NCI-H748 (cell line): ENCODE results near the gene AGAP1.

Experiments used
- DNase-seq: peaks from one replicate; lab custom pipeline; 2025; ENCODE audit not compliant: unreplicated experiment; lab: John Stamatoyannopoulos, UW

The AGAP1 gene

DNA sequence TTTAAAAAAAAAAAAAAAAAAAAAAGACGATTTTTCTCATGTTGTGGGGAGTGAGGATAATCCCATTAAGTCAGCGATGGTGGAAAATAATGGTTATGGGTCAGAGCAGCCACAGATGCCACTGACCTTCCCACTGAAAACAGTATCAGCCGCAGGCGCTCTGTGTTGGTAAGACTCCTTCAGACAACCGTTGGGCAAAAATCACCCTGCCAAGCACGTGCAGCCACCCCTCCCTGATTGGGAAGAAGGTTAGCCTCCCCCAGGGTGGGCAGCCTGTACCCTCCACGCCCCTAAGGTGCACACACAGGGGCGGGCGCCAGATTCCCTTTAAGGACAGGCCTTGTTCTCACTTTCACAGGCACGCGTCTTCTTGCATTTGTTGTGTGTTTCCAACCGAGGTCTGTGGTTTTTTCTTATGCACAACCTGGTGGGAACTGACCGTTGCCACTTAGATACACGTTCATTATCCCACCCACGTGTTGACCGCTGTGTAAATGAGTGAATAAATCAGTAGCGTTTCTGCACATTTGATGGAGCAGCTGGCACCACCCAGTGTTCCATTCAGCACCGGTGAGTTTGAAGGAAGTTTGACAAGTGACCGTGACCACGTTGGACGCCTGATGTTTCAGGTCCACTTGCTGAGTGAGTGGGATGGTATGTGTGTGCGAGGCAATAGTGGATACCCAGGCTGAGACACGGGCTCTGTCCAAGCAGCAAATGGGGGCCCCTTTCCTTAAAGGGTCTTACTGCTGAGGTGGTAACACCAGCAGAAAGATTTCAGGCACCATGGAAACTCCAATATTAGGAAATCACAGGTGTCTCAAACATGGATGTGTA is 476.6 kb downstream of the AGAP1 start:
- no peak for DNase-seq

- no peak for DNase-seq
Observed at GRCh38 chr2:235976516-235976915, 482.7 kb downstream of the AGAP1 start.

DNA sequence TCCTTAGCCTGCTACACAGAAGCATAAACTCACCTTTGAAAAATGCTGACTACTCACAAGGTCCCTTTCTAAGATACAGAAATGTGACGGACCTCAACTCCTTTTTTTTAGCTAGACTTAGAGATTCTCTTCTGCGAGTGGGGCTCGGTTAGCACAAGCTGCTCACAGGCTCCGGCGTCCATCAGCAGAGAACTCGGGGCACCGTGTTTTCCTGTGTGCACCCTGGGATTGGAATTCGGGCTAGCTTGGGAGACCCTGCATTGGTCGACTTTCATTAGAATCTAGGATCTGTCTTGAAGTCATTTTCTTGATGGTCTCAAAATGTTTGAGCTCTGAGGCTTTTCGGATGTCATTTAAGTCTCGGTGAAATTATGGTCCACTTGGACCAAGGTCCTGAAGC is 483.1 kb downstream of the AGAP1 start:
- no peak for DNase-seq

DNA sequence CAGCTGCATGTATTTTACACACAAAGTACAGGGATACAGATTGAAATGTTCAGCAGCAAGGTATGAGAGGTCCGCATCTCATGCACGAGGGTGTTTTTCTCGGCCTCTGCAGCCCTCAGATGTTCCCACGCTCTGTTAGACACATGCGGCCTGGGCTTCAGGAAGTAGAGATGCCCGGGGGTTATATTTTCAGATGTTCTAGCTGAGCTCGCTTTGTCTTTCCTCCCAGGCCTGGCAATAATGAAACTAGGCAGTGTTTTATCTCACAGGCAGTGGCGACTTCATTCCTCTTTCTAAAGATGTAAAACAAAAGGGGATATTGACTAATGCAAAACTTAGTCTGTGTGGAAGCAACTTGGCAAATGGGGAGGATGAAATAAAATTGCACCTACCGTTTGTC is 483.6 kb downstream of the AGAP1 start:
- no peak for DNase-seq

GRCh38 chr2:235978022-235978421 is 484.2 kb downstream of the AGAP1 start:
- no peak for DNase-seq

DNA sequence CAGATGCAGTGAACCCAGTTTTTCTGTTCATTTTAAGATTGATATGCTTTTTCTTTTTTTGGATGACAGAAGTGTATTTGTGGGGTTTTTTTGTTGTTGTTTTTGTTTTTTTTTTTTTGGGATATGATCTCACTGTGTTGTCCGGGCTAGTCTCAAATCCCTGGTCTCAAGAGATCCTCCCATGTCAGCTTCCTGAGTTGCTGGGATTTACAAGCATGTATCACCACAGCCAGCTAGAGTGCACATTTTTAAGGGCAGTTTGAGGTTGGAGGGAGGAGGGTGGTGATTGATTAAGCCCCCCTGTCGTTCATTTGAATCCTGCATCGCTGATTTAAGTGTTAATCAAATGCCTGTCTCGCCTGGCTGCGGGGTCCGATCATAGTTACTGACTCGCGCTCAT is 485.2 kb downstream of the AGAP1 start:
- no peak for DNase-seq

DNA sequence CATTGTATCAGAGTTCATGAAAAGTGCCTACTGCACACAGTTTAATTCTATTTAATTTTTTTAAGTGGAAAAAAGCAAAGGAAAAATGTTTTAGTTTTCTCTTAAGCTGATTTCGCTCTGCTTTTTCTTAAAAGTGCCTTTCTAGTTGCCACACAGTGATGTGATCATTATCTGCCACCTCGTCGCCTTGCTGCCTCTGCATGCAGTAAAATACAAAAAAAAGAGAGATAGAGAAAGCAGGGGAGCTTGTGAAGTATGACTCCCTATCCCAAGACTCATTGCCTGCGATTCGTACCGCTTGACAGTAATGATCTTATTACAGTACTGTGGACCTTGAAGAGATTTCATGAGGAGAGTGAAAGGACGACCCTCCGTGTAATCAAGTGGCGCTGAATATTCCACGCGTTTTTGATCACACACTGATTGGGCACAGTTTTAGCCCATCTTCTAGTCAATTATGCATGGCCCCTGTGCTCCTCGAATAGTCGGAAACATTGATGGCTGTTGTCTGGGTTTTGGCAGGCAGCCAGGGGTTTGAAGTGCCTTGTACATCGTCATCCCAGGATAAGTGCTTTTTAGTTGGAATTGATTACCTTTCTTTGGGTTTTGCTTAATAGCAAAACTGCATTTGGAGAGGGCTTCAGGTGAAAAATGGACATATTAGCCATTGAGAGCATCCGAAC is 486.1 kb downstream of the AGAP1 start:
- DNase-seq, result peak; percentile 94

DNA sequence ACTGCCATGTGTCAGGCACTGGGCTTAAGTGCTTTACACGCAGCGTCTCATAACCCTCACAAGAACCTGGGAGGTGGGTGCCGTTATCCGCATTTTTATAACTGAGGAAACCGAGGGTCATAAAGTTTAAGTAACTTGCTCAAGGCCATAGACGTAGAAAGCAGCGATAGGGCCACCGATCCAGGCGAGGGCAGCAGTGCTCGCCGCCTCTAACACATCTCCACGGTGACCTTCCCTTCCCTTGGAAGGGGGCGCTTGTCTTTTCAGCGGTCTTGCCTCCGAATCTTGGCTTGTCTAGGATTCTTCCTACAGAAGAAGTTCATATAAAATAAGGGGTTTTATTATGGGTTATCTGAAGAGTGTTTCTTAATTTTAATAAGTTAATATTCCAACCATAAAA is 487.8 kb downstream of the AGAP1 start:
- no peak for DNase-seq

- DNase-seq, result no peak
Observed at GRCh38 chr2:235983016-235983415, 489.2 kb downstream of the AGAP1 start.

GRCh38 chr2:235984552-235984951 is 490.7 kb downstream of the AGAP1 start:
- DNase-seq, result no peak

DNA sequence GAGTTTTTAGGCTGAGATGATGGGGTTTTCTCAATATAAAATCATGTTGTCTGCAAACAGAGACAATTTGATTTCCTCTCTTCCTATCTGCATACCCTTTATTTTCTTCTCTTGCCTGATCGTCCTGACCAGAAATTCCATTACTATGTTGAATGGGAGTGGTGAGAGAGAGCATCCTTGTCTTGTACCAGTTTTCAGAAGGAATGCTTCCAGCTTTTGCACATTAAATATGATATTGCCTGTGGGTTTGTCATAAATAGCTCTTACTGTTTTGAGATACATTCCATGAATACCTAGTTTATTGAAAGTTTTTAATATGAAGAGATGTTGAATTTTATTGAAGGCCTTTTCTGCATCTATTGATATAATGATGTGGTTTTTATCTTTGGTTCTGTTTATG is 492.5 kb downstream of the AGAP1 start:
- DNase-seq, result no peak

GRCh38 chr2:235988271-235989015 is 494.6 kb downstream of the AGAP1 start:
- no peak for DNase-seq

- no peak for DNase-seq
Observed at GRCh38 chr2:235989591-235989990, 495.7 kb downstream of the AGAP1 start.

DNA sequence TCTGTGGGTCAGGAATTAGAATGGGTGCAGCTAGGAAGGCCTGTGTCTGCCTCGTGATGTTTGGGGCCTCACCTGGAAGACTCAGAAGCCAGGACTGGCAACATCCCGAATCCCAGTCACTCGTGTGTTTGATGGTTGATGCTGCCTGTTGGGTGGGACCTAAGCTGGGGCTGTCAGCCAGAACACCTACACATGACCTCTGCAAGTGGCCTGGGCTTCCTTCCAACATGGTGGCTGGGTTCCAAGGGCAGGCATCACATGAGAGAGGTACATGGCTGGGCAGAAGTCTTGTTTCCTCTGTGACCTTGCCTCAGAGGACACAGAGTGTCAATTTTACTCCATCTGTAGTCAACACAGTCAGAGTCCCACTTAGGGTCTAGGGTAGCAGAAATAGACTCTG is 496.5 kb downstream of the AGAP1 start:
- DNase-seq, result no peak

- no peak for DNase-seq
Observed at GRCh38 chr2:235992024-235992423, 498.2 kb downstream of the AGAP1 start.

DNA sequence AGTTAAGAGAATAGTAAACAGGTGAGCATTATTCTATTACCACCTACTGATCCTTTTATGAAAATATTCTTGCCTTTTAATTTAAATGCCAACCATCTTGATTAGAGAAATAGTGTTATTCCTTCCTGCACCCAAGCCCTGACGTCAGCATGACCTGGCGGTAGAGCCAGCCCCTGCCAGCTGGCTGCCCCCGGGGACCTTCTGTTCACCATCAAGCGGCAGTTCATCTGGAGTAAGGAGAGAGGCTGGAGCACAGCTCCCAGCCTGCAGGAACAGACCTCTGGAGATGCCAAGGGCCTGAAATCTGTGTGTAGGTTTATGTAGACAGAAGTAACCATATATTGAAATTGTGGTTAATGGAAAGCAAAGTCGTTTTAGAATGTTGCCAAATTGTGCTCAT is 502.6 kb downstream of the AGAP1 start:
- no peak for DNase-seq

GRCh38 chr2:235999011-235999410 is 505.2 kb downstream of the AGAP1 start:
- DNase-seq, result no peak

DNA sequence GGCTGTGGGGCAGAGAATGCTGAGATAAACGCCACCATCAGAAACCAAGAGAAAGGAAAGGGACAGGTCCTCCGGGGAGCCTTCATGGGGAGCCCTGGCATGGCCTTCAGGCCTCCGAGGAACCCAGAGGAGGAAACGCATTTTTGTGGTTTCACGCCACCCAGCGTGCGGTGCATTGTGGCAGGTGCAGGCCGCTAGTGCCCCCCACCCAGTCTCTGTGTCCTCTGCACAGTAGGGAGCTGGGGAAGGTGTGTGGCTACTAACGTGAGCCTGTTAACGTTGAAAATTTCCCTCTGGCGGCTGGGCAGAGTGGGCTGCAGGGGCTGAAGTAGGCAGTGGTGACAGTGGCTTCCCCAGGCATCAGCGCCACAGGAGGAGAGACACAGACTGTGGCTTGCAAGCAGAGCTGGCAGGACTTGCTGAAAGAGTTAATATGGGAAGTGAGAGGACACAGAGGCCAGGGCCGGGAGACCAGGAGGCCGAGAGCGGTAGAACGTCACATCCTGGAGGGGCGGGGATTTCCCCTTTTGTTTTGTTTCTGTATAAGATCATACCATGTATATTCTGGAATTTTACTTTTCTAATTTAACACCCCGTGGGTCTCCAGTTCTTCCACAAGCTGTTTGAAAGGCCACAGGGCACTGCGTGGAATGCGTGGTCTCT is 507.5 kb downstream of the AGAP1 start:
- no peak for DNase-seq

DNA sequence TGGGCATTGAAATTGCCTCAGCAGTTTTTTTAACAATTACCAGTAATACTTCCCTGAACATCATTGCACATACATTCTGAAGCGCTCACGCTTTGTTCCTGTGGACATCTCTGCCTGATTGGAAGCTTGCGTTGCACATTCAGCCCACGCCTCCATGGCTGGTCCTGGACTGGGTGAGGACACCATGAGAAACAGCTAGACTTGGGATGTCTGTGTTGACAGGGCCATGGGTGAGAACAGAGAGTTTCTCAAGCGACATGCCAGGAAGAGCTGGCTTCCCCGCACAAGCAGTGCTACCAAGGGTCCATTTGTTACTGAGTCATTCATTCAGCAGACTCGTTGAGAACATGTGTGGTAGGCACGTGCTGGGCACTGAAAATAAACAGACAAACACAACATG is 508.0 kb downstream of the AGAP1 start:
- no peak for DNase-seq

DNA sequence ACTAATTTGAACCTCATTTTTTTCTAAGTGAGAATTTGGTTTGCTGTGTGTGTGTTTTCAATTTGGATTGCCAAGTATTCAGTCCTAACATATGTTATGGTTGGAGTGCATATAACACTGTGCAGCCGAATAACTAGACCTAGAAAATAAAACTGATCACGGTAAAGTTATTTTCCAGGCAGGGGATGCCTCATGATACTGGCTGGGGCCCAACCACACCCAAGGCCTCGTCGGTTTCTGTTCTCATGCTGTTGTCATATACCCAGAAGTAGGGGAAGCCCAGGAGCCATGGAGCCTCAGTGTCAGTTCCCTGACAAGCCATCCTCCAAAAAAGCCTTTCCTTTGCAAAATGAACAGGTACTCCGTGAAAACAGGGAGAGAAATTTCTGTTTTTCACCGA is 514.2 kb downstream of the AGAP1 start:
- no peak for DNase-seq

DNA sequence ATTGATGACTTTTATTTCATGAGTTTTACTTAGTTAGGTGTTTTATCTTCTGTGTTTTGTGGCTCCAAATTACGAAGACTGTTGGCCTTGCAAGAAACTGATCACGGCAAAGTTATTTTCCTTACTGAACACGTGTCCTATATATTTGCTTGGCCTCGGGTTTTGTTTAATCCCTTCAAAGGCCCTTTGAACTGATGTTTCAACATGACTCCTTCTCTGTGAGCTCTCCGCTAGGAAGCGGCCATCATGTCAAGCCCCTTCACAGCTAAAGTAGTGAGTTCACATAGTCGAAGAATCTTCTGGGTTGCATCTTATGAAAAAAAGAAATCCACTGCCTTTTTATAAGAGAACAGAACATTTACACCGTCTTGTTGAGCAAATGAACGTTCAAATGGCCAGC is 515.0 kb downstream of the AGAP1 start:
- no peak for DNase-seq
